Stimulated activated CD4-positive, alpha-beta T cell treated with anti-CD3 and anti-CD28 coated beads, Interleukin-2, amount 100 ng/mL, for 24 hours (primary cell): ENCODE measurements around the gene TMEM39A.

Experiments used
- DNase-seq, 2 donors: peaks; one replicate each; pipeline ENCODE4 v3.0.0-alpha.2; 2020

Gene TMEM39A

DNA sequence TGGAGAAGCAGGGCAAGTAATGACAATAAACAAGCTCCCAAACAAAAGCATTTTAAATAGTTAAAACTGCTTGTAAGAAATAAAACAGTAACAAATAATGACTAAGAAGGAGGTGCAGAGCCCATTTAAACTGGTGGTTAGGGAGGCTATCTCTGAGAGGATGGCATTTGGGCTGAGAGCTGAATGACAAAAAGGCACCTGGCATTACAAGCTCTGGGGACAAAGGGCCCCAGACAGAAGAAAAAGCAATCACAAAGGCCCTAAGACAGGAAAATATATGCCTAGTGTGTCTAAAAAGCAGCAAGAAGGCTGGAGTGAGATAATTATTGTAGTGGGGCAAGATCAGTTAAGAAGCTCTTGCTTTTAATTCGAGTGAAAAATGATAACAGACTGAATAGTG is 9.6 kb downstream of the TMEM39A start:
- no peak for DNase-seq

DNA sequence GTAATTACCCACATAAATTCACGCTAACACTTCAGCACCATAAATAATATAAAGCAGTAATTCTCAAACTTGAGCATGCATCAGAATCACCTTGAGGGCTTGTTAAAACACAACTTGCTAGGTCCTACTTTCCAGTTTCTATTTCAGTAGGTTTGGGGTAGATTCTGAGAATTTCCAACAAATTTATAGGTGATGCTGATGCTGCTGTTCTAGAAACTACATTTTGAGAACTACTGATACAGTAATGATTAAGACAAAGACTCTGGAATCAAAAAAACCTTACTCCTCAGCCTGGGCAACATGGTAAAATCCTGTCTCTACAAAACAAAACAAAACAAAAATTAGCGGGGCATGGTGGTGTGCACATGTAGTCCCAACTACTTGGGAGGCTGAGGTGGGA is 18.8 kb downstream of the TMEM39A start:
- DNase-seq: no peak

DNA sequence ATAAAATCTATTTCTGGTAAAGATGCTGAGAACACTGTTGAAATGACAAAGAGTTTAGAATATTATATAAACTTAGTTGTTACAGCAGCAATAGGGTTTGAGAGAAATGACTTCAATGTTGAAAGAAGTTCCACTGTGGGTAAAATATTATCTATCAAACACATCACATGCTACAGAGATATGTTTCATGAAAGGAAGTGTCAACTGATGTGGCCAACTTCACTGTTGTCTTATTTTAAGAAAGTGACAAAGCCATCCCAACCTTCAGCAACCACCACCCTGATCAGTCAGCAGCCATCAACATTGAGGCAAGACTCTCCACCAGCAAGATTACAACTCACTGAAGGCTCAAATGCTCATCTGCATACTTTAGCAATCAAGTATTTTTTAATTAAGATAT is 20.2 kb downstream of the TMEM39A start:
- no peak for DNase-seq

DNA sequence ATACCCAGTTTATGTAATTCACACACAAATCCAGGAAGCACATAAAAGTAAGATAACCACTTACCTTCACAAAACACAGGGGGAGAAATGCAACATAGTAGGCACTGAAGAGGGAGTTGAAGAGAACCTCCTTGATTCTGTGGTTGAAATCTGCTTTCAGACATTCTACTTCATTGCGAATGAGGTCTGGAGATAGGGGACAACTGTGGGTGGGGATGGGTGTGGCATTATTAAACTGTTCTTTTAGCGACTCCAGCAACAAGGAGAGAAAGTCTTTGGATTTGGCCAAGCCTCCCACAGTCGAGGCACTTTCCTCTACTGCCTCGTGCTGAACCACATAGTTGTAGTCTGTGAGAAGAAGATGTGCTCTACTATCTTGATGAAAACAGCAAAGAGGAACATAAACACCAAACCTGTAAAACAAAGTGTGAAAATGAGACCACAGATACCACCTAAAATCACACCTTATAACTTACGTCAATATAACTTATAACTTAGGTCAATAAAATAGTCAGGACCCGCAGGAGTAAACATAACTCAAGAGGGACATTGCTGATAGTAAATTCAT is 25.6 kb downstream of the TMEM39A start:
- no peak for DNase-seq

DNA sequence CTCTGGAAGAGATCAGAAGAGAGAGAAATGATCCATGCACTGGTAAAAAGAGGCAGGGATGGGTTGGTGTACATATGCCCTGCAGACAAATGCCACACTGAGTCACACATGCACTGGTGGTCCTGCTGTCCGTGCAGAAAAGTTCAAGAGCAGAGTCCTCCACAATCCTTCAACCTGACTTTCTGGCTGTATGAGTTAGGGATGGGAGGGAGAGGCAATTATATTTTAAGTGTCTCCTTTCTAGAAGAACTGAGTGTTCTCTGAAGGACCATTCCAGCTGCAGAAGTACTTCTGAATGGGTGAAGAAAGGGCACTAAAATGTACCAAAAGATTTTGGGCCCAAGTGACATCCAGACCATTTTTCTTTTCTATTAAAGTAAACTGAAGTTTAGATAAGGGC is 26.4 kb downstream of the TMEM39A start:
- DNase-seq: no peak

DNA sequence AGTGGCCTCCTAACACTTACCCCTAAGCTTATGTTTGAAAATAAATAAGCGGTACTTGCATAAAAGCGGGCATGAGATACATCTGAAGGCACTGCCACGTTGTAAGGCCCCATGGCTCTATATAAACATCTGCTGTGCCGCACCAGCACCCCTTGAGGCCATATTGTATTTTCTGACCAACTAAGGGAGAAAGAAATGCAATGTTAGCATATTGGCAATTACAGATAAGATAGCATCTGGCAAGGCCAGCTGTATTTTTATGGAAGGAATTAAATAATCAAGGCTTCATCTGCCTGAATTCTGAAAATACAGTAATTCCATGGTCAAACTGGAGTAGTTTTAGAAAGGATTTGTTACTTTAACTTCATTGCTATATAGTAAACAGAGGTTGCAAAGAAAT is 28.7 kb downstream of the TMEM39A start:
- no peak for DNase-seq

DNA sequence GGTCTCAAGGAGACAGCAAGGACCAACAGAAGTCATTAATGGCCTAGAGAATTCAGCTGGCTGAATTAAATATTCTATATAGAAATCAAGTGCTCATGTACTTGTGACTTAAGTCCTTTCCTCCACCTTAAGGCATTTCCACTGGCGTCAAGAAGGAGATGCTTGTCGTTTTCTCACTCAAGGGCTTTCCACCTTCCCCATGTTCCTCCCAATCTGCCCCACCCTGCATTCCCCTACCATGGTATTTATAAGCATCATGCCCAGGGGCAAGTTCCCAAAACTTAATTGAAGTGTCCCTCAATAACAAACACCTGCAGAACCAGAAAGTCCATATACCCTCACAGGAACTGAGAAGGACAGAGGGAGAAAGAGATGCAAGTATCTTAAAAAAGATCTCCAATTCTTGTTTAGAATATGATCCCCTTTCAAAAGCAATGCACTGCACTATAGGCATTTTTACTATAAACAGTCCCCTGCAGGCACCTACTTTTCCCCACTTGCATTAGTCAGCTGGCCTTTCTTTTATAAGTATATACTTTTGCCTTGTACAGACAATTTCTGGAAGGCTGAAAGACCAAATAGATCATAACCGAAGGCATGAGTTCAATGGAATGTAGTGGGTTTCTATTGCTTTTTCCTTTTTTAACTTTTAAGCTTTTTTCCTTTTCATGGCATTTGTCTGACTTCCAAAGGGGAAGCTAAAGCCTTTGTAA is 29.6 kb downstream of the TMEM39A start:
- DNase-seq: no peak

DNA sequence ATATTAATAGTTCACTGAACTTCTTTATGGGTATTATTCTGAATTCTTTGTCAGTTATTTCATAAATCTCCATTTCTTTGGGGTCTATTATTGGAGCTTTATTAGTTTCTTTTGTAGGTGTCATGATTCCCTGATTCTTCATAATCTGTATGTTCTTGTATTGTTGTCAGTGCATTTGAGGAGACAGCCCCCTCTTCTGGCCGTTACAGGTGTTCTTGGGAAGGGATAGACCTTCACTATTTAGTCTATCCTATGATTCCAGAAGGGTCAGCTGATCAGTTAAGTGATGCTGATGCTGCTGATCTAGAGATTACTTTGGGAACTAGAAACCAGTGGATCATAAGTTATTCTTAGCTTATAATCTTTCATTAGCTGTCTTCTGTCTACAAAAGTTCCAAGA is 34.9 kb downstream of the TMEM39A start:
- DNase-seq: no peak

DNA sequence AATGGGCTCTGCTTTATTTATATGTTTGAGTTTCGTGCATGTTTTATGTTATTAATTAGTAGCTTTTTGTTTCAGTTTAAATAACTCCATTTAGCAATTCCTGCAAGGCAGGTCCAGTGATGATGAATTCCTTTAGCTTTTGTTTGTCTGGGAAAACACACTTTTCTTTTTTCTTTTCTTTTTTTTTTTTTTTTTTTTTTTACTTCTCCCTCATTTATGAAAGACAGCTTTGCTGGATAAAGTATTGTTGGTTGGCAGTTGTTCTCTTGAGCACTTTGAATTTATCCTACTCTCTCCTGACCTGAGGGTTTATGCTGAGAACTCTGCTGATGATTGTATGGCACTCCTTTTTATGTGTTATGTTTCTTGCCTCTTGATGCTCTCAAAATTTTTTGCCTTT is 35.7 kb downstream of the TMEM39A start:
- no peak for DNase-seq

DNA sequence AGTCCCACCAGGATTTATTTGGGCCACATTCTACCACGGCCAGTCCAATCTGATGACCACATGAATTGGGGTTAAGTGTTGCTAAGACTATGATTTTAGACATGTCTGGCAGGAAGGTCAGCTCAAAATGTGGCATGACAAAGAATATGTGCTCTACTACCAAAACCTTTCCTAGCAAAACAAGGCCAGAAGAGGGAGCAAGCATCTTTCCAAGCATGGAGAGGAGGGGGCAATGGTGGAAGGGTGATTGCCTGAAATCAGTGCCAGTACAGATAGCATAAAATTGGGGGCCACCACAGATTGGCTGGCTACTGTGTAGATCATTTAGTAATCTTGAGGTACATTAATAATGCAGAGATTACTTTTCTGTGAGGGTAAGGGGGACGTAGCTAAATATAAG is 43.2 kb downstream of the TMEM39A start:
- DNase-seq: no peak

DNA sequence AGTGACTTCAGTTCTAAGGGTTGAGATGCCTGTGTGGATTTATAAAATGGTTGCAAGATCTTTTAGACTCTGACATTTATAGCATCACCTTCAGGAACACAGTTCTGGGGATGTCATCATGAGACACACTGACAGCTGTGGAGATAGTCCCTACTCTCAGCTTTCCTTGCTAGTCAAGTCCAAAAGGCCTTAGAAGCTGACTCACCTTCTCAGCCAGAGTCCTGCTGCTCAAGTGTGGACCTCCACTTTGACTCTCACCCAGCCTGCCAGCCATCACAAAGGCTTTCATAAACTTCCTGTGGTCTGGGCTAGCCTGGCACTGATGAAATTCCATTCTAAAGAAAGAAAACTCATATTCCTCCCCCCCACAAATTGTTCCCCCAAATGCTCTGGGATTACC is 44.8 kb downstream of the TMEM39A start:
- no peak for DNase-seq

DNA sequence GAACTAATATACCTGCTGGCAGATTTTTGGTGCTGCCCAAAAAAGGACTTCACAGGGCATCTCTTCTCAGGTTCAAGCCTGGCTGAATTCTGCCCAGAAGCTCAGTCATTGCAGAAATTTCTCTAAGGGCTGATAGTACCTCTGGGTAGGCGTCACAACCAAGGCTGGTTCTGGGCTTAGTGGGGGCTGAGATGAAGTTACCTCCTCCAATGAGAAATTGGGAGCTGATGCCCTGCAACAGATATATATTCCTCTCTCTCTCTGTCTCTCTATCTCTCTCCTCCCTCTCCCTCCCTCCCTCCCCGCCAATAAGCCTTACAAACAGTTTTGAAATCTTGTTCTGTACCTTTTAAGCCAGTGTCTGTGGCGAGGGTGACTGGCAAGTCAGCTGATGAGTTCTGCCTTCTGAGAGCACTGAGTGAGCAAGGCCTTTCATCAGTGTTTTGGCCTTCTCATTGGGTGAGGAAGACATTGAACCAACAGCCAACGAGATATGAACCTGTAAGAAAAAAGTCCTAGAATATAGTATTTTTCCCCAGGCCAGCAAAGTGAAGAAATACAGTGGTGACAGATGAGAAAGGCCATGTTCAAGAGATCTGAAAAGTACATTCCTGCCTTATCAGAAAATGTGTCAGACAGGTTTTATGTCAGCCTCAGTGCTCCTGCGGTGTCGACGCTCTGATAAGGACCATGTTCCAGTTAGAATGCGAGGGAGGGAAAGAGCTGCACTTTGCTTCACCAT is 45.5 kb downstream of the TMEM39A start:
- no peak for DNase-seq

DNA sequence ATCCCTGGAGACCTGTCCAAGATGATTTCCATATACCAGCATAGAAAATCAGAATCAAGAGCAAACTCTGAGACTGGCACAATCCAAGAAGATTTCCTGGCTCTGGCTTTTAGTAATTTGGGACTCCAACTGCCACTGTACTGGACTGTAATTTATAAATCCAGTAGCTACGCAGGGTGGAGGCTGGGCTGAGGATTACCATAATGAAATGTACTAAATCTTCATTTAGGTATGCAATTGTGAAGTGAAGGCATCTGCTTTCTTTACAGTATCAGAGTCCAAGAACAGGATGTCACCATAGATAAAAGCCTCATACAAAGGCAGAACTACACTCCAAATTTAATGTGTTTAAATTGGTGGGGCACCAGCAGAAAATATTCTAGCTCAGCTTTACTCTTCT is 46.5 kb downstream of the TMEM39A start:
- DNase-seq: no peak

DNA sequence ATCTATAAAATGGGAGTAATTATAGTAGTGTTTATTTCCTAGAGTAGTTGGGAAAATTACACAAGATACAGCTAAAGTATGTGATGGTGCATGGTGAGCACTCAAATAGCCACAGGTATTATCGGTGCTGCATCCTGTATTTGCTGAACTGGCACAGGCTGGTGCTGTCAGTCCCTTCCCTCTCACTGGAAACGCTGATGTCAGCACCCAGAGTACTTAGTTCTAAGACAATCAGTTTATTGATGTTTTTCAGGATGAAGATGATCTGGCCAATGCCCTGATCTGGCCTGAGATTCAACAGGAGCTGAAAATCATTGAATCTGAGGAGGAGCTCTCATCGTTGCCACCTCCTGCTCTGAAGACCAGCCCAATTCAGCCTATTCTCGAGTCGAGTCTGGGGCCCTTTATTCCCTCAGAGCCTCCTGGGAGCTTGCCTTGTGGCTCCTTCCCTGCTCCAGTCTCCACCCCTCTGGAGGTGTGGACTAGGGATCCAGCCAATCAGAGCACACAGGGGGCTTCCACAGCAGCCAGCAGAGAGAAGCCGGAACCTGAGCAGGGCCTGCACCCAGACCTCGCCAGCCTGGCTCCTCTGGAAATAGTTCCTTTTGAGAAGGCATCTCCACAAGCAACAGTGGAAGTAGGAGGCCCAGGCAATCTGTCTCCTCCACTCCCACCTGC is 49.7 kb downstream of the TMEM39A start:
- no peak for DNase-seq

DNA sequence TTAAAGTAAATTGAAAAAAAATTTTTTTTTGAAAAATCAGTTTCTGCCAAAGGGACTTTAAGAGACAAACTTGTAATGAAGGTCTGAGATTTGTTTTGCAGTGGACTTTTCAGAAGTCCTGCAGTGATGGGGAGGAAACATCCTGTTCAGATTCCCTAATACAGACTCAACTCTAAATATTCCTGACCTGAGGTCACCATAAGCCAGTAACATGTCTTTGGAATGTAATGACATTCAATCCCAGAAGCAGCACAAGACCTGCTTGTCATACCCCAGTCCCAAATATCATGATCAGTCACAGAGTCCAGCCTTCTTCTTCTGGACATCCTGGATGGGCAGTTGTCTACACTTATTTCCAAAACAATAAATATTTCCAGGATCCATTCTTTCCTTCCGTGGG is 53.6 kb downstream of the TMEM39A start:
- DNase-seq: no peak

DNA sequence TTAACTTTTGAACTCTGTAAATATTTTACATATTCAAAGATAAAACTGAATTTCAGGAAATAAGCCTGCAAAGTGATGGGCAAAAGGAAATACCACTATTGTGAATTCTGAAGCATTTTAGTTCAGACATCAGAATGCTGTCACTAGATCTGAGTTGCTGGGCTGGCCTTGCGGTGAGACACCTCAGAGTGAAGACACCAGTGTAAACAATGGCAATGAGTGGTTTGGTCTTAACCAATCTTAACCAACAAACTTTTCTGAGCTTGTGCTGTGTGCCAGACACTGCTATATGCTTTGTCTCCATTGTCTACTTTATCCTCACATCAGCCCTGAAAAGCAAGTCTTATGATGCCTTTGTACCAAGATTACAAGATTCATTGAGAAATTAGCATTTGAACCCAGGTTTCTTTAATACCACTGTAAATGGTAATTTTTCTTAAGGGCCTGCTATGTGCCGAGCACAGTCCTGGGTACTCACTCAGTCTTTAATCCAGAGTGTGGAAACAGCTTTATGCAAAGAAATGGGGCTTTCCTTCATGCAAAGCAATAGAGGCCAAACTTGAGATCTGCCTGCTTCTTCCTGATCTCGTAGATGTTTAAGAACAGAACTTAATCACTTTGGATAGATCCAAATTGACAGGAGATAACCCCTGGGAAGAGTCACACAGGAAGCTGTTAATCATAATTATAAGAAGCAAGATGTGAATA is 55.0 kb downstream of the TMEM39A start:
- no peak for DNase-seq

DNA sequence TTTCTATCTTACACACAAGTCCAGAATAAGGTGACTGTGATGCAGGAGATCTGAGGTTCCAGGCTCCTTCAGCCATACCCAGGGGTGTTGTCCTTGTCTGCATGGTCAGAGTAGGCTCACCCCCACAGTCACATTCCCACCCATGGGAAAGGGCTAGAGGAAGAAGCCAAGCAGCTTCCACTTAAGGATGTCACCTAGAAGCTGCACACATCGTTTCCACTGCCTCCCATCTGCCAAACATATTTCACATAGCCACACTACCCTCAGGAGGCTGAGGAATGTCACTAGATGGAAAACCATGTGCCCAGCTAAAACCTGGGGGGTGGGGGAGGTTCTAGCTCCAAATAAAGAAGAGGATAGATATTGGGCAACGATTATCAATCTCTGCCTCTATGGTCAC is 58.1 kb downstream of the TMEM39A start:
- no peak for DNase-seq

DNA sequence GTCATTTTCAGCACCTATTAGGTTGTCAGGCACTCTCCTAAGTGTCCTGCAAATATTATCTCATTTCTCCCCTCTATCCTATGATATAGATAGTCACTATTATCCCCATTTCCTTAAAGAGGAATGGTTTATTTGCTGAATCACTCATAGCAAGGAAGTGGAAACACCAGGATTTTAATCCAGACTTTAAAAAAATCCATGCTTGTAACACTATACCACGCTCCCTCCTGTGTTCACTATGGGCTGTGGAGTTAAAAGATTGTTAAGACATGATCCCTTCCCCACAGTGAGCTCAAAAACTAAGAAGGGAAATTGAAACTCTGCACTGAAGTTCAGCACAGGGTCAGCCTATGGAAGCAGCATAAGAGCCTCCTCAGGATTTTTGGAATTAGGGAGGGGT is 60.2 kb downstream of the TMEM39A start:
- no peak for DNase-seq

DNA sequence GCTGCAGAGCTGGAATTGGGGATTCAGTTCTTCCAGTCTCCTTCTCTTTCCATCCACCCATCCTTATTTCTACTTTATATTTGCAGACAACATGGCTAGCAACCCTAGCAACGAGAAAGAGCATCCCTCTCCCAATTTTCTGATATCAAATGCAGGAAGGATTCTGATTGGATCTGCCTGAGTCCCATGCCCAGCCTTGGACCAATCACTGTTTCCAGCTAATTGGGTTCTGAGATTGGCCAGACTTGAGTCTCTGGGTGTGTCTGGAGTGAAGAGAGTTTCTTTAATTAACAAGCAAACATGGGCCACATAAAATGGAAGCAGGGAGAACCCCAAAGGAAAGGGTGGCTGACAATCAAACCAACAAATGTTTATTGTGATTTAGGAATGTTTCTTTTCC is 60.6 kb downstream of the TMEM39A start:
- DNase-seq: no peak

DNA sequence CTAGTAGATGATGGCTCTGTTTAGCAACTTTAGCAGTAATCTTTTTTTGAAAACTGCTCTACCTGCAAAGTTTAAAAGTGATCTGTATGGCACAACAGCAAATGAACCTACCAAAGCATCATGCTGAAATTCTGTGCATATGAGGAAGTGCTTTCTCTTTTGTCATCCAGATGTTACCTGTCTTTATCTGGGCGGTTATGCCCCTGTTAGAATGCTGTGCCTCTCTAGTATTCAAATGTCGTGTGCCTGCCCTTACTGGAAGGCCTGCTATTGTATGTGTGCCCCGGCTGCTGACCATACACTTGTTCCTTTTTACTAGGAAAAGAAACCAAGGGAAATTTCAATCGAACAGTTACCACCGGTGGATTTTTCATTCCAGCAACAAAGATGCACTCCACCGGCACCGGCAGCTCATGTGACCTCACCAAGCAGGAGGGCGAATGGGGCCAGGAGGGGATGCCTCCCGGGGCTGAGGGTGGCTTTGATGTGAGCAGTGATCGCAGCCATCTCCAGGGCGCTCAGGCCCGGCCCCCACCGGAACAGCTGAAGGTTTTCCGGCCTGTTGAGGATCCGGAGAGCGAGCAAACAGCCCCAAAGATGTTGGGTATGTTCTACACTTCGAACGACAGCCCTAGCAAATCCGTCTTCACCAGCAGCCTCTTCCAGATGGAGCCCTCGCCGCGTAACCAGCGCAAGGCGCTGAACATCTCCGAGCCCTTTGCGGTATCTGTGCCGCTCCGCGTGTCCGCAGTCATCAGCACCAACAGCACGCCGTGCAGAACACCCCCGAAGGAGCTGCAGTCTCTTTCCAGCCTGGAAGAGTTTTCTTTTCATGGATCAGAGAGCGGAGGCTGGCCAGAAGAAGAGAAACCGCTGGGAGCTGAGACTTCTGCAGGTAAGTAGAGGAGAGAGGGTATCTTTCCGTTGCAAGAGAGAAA is 61.6 kb downstream of the TMEM39A start:
- DNase-seq: no peak

DNA sequence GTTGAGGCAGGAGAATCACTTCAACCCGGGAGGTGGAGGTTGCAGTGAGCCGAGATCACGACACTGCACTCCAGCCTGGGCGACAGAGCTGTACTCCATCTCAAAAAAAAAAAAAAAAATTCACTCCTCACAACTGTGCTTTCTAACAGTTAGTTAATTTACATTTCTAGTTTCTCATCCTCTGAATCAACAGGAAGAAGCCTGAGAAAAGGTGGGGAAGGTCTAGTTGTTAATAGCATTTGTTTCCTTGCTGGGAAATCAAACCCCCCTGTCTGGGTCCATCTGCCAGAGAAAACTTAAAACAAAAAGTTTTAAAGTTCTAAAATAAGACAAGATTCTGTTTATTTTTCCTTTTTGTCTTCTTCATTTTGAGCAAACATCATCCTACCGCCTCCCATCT is 62.3 kb downstream of the TMEM39A start:
- no peak for DNase-seq

DNA sequence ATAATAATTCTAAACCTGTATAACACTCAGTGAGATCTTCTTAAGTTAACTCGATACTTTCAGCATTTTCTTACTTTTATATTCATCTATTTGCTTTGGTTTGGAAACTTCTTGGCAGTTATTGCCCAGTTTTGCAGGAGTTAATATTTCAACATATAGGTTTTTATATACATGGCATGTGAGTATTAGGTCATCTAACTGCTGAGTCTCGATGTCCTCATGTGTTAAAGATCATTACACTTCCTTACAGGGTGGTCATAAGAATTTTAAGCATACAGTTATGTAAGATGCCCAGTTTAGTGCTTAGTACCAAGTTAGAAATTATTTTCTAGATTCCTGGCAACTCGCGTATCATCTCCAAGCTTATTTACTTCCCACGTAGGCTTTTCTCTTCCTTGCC is 62.9 kb downstream of the TMEM39A start:
- no peak for DNase-seq
